IMR-90 (cell line): ENCODE results near the gene PLA2G2F. TPM values are rescaled to one million over a fixed set of nuclear protein-coding genes. Genes with fewer than 3 reads are reported as not detected.
A peak's percentile ranks its signal among the peaks of the same experiment; 100 is the strongest.

Experiments
- ATAC-seq: fragments of 200-7000 bp; cut with Tn5 transposase; 2 replicates; pipeline ENCODE4 v1.9.1; 2020; ENCODE audit warnings: low read depth, mild to moderate bottlenecking, moderate library complexity
- BruUV-seq: library from RNA; stranded (reverse); fragments of 400-500 nt; replicated peaks from 2 replicates; lab custom pipeline; 2021; lab: Mats Ljungman, UMichigan
- CTCF ChIA-PET: fragments of 300-600 bp; formaldehyde crosslinking; extraction: SDS; loops from one replicate; lab custom pipeline; 2021; ENCODE audit warnings: antibody characterized with exemption; lab: Yijun Ruan, JAX
- POLR2A ChIA-PET: fragments of 300-600 bp; sonication (Branson Sonifier 250); formaldehyde crosslinking; loops from one replicate; lab custom pipeline; 2022; ENCODE audit warnings: antibody characterized with exemption; ENCODE audit not compliant: unreplicated experiment; lab: Charles Lee
- DNase-seq: peaks from one replicate; pipeline ENCODE4 v3.0.0; 2013
- H2AFZ ChIP-seq: replicated peaks from 2 replicates; pipeline ENCODE3; 2013; ENCODE audit warnings: low read length, mild to moderate bottlenecking; ENCODE audit not compliant: poor library complexity
- H2AK5ac ChIP-seq: 2 replicates; pipeline ENCODE4 v1.6.1; 2013; ENCODE audit warnings: low read depth, low read length, inconsistent platforms
- H2AK9ac ChIP-seq: replicated peaks from 2 replicates; pipeline ENCODE3; 2013; ENCODE audit warnings: mild to moderate bottlenecking, low read depth, low read length, moderate library complexity; ENCODE audit not compliant: poor library complexity
- H2BK120ac ChIP-seq: 2 replicates; pipeline ENCODE4 v1.6.1; 2013; ENCODE audit warnings: low read depth, low read length, inconsistent platforms
- H2BK15ac ChIP-seq: 3 replicates; pipeline ENCODE4 v1.6.1; 2013; ENCODE audit warnings: low read depth, low read length, inconsistent platforms
- H2BK20ac ChIP-seq: 2 replicates; pipeline ENCODE4 v1.6.1; 2013; ENCODE audit warnings: low read depth, mild to moderate bottlenecking, inconsistent platforms, low read length, moderate library complexity
- H2BK5ac ChIP-seq: 2 replicates; pipeline ENCODE4 v1.6.1; 2013; ENCODE audit warnings: mild to moderate bottlenecking, low read depth, low read length, inconsistent platforms; ENCODE audit not compliant: poor library complexity, severe bottlenecking
- H3K14ac ChIP-seq: replicated peaks from 2 replicates; pipeline ENCODE4 v1.6.1; 2013; ENCODE audit warnings: low read depth, low read length, inconsistent platforms
- H3K18ac ChIP-seq: 2 replicates; pipeline ENCODE4 v1.6.1; 2013; ENCODE audit warnings: low read depth, low read length, control low read depth
- H3K23ac ChIP-seq: 2 replicates; pipeline ENCODE4 v1.6.1; 2013; ENCODE audit warnings: low read depth, low read length, inconsistent platforms
- H3K27ac ChIP-seq: 2 replicates; pipeline ENCODE4 v1.5.1; 2013; ENCODE audit warnings: mild to moderate bottlenecking, control low read depth, low read length; ENCODE audit not compliant: insufficient read depth
- H3K27me3 ChIP-seq: 2 replicates; pipeline ENCODE4 v1.6.1; 2013; ENCODE audit warnings: low read length; ENCODE audit not compliant: control insufficient read depth, insufficient read depth
- H3K36me3 ChIP-seq: 2 replicates; pipeline ENCODE4 v1.6.1; 2013; ENCODE audit warnings: low read length, mixed read lengths; ENCODE audit not compliant: control insufficient read depth, insufficient read depth
- H3K4ac ChIP-seq: 2 replicates; pipeline ENCODE4 v1.6.1; 2013; ENCODE audit warnings: low read depth, low read length, inconsistent platforms
- H3K4me1 ChIP-seq: 2 replicates; pipeline ENCODE4 v1.6.1; 2013; ENCODE audit warnings: low read length, mixed read lengths; ENCODE audit not compliant: control insufficient read depth, insufficient read depth
- H3K4me2 ChIP-seq: 2 replicates; pipeline ENCODE4 v1.6.1; 2013; ENCODE audit warnings: low read depth, mild to moderate bottlenecking, control low read depth, low read length, moderate library complexity
- H3K4me3 ChIP-seq: 2 replicates; pipeline ENCODE4 v1.5.1; 2013; ENCODE audit warnings: low read depth, mild to moderate bottlenecking, control low read depth, low read length, moderate library complexity; ENCODE audit not compliant: insufficient read depth
- H3K56ac ChIP-seq: 2 replicates; pipeline ENCODE4 v1.6.1; 2013; ENCODE audit warnings: low read length, inconsistent platforms; ENCODE audit not compliant: insufficient read depth; ENCODE audit errors: extremely low read depth
- H3K79me1 ChIP-seq, 2 experiments: 2 replicates each; pipeline ENCODE4 v1.6.1; 2013; ENCODE audit warnings: low read length in 2 of 2, inconsistent platforms in 1 of 2, low read depth in 1 of 2
- H3K9ac ChIP-seq: 2 replicates; pipeline ENCODE4 v1.6.1; 2013; ENCODE audit warnings: low read depth, low read length, control low read depth
- H3K9me1 ChIP-seq: 2 replicates; pipeline ENCODE4 v1.6.1; 2013; ENCODE audit warnings: low read length, inconsistent platforms; ENCODE audit not compliant: insufficient read depth
- H3K9me3 ChIP-seq: 2 replicates; pipeline ENCODE4 v1.6.1; 2013; ENCODE audit warnings: low read length; ENCODE audit not compliant: control insufficient read depth, insufficient read depth
- H4K20me1 ChIP-seq: 2 replicates; pipeline ENCODE4 v1.6.1; 2013; ENCODE audit warnings: low read length, inconsistent platforms; ENCODE audit not compliant: insufficient read depth
- H4K5ac ChIP-seq: 2 replicates; pipeline ENCODE4 v1.6.1; 2013; ENCODE audit warnings: mild to moderate bottlenecking, low read depth, low read length, control low read depth
- H4K8ac ChIP-seq, 2 experiments: 2 replicates each; pipeline ENCODE4 v1.6.1; 2013; ENCODE audit warnings: low read depth in 2 of 2, low read length in 2 of 2, control low read depth in 1 of 2, inconsistent platforms in 1 of 2
- H4K91ac ChIP-seq: 2 replicates; pipeline ENCODE4 v1.6.1; 2013; ENCODE audit warnings: low read depth, low read length, inconsistent platforms; ENCODE audit not compliant: insufficient read depth
- CEBPB ChIP-seq: IDR thresholded peaks from 2 replicates; pipeline ENCODE4 v1.6.1; 2012; ENCODE audit warnings: low read depth, low read length, improper control_type of control experiment
- RFX5 ChIP-seq: IDR thresholded peaks from 2 replicates; pipeline ENCODE4 v1.8.0; 2012; ENCODE audit warnings: low read depth, mild to moderate bottlenecking, low read length, moderate library complexity
- WGBS, 2 experiments: methylation state at CpG; one replicate each; pipeline versions ENCODE4 v1.1.5 to v1.1.7; 2013; ENCODE audit warnings: missing lambda C conversion rate in 2 of 2; ENCODE audit not compliant: insufficient read length in 1 of 2; ENCODE audit errors: extremely low coverage in 2 of 2; 5-methylcytosine and 5-hydroxymethylcytosine counted together
- dilution Hi-C: fragments of 300-500 bp; cut with HindIII; formaldehyde crosslinking; loops from one replicate; pipeline ENCODE4 v1.14.3; 2018; ENCODE audit warnings: low sequenced_read_pairs; ENCODE audit not compliant: unreplicated experiment
- in situ Hi-C: fragments of 300-500 bp; cut with MboI; formaldehyde crosslinking; loops from 3 replicates; pipeline ENCODE4 v1.14.3; 2019; ENCODE audit warnings: low sequenced_read_pairs, inconsistent platforms, mixed read lengths
- intact Hi-C: fragments of 100-400 bp; cut with micrococcal nuclease; formaldehyde crosslinking; loops from 2 replicates; pipeline ENCODE4 v1.10.0; 2022
- polyA plus RNA-seq, 3 experiments: library from polyadenylated mRNA; depleted of rRNA; stranded (reverse); fragments of >200 nt; gene quantifications; 2 replicates each; pipeline ENCODE4 v1.2.3, GENCODE V29; 2012; ENCODE audit warnings: low replicate concordance in 1 of 3
- total RNA-seq: library from RNA; depleted of rRNA; stranded (reverse); fragments of >200 nt; gene quantifications from 2 replicates; pipeline ENCODE4 v1.2.3, GENCODE V29; 2012
- TF ChIP-seq, protein P1 (sequence below): fragments of 150-350 bp; IDR thresholded peaks from 2 replicates; pipeline ENCODE4 v1.6.1; 2017; ENCODE audit warnings: mild to moderate bottlenecking, antibody characterized with exemption, low read length, low read depth

Gene PLA2G2F
- total and polyA plus RNA-seq, 2 of the 4 experiments (the other 2 are of a cell fraction) = not detected

DNA sequence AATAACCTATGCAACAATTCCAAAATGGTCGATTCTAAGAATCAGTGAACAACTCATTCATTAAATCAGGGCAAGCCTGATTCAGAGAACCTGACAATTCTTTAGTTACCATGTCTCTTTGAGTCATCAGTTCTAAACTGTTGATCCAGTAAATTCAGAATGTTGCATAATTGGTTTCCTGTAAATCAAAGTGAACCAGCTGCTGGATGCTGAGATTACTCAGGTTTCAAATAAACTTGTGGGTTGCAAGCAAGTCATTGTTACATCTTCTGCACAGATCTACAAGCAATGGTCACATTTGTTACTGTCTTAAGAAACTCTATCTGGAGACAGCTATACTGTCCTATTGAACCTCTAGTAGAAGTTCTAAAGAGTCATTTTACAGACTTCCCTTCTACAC is 36.2 kb upstream of the PLA2G2F start:
- H3K4me2 ChIP-seq = no peak overlapping the region; the same call in 1 of the 2 replicates
- BruUV-seq = no TSS peak
- H3K9ac ChIP-seq = no peak overlapping the region
- H3K36me3 ChIP-seq = no peaks in the 10 kb centered on the region
- H3K79me1 ChIP-seq = no peaks in the 10 kb centered on the region
- DNase-seq (peak; percentile 81), ATAC-seq (peak; percentile 75)
- intact Hi-C loops = loop anchor here (2.0 kb wide), 1 partner anchor 178 kb away; no protein-coding TSS in a partner anchor
- H2BK20ac ChIP-seq = no peak overlapping the region
- in situ Hi-C loops = no loop called here
- WGBS, 2 experiments = no CpG with 5 or more reads among the region's 1 CpG
- POLR2A ChIA-PET = no interaction called here
- no peak overlapping the region for H2AFZ ChIP-seq
- dilution Hi-C loops = no loop called here
- no peak overlapping the region for H2BK5ac ChIP-seq
- no peak overlapping the region for H4K91ac ChIP-seq
- no peak overlapping the region for H3K4ac ChIP-seq
- no peak overlapping the region for H2AK9ac ChIP-seq
- no peak overlapping the region for H3K14ac ChIP-seq
- peaks cover 31% of the 10 kb centered on the region for H3K27me3 ChIP-seq
- H3K56ac ChIP-seq = no peak overlapping the region
- H4K20me1 ChIP-seq = no peaks in the 10 kb centered on the region
- no peak overlapping the region for H4K8ac ChIP-seq
- no peak overlapping the region for H3K18ac ChIP-seq
- H4K5ac ChIP-seq = no peak overlapping the region
- no peaks in the 10 kb centered on the region; the same call in 1 of the 2 replicates for H3K9me1 ChIP-seq
- no peak overlapping the region for H3K27ac ChIP-seq
- H2BK120ac ChIP-seq = no peak overlapping the region
- no peak overlapping the region for H2BK15ac ChIP-seq
- H3K9me3 ChIP-seq = no peaks in the 10 kb centered on the region
- CTCF ChIA-PET = interaction anchor here (2.6 kb wide), 1 partner anchor 49 kb away, joined by 14 read pairs; no protein-coding TSS in a partner anchor
- TF ChIP-seq, protein P1, sequence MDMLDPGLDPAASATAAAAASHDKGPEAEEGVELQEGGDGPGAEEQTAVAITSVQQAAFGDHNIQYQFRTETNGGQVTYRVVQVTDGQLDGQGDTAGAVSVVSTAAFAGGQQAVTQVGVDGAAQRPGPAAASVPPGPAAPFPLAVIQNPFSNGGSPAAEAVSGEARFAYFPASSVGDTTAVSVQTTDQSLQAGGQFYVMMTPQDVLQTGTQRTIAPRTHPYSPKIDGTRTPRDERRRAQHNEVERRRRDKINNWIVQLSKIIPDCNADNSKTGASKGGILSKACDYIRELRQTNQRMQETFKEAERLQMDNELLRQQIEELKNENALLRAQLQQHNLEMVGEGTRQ = no peak
- TF ChIP-seq CEBPB = peak; percentile 56; the same call in 1 of the 2 replicates
- TF ChIP-seq RFX5 = no peak
- no peak overlapping the region for H3K23ac ChIP-seq
- H2AK5ac ChIP-seq = no peak overlapping the region
- no peak overlapping the region for H3K4me3 ChIP-seq
- peaks cover 3% of the 10 kb centered on the region for H3K4me1 ChIP-seq
